Neural progenitor cell (in vitro differentiated cells): Measurements from ENCODE around the gene SHKBP1. TPM values are rescaled to one million over a fixed set of nuclear protein-coding genes. Genes with fewer than 3 reads are reported as not detected.

ENCODE experiments used
- DNase-seq: peaks from one replicate; pipeline ENCODE4 v3.0.0-alpha.2; 2016; ENCODE audit warnings: low spot score
- H2AFZ ChIP-seq: fragments of 200-600 bp; sonication (generic); replicated peaks from 2 replicates; pipeline ENCODE4 v1.6.1; 2016; ENCODE audit warnings: antibody characterized with exemption
- H3F3A ChIP-seq: fragments of 200-600 bp; sonication (generic); 2 replicates; pipeline ENCODE4 v1.6.1; 2016; ENCODE audit warnings: antibody characterized with exemption, low read depth
- H3K27ac ChIP-seq: fragments of 200-600 bp; sonication (generic); 2 replicates; pipeline ENCODE4 v1.5.1; 2016; ENCODE audit warnings: mild to moderate bottlenecking
- H3K27me3 ChIP-seq: fragments of 200-600 bp; sonication (generic); 2 replicates; pipeline ENCODE4 v1.6.1; 2016; ENCODE audit warnings: mild to moderate bottlenecking, moderate library complexity
- H3K36me3 ChIP-seq: fragments of 200-600 bp; sonication (generic); 2 replicates; pipeline ENCODE4 v1.5.1; 2016
- H3K4me1 ChIP-seq: fragments of 200-600 bp; sonication (generic); 2 replicates; pipeline ENCODE4 v1.6.1; 2016; ENCODE audit warnings: mixed run types
- H3K4me2 ChIP-seq: fragments of 200-600 bp; sonication (generic); 2 replicates; pipeline ENCODE4 v1.6.1; 2016
- H3K4me3 ChIP-seq: fragments of 200-600 bp; sonication (generic); 2 replicates; pipeline ENCODE4 v1.5.1; 2016
- H3K79me2 ChIP-seq: fragments of 200-600 bp; sonication (generic); 2 replicates; pipeline ENCODE4 v1.6.1; 2016; ENCODE audit warnings: low read depth
- H3K9ac ChIP-seq: fragments of 200-600 bp; sonication (generic); 2 replicates; pipeline ENCODE4 v1.6.1; 2016
- H3K9me3 ChIP-seq: fragments of 200-600 bp; sonication (generic); 2 replicates; pipeline ENCODE4 v1.5.1; 2016; ENCODE audit warnings: low read depth
- H4K20me1 ChIP-seq: fragments of 200-600 bp; sonication (generic); 2 replicates; pipeline ENCODE4 v1.6.1; 2016; ENCODE audit warnings: low read depth
- H3K27ac Mint-ChIP-seq: 3 replicates; pipeline ENCODE4 v1.8.0; 2021; ENCODE audit warnings: mixed read lengths
- H3K27me3 Mint-ChIP-seq: 2 replicates; pipeline ENCODE4 v1.8.0; 2022; ENCODE audit warnings: low read depth, mild to moderate bottlenecking, inconsistent platforms, moderate library complexity, mixed read lengths; ENCODE audit not compliant: insufficient read depth
- H3K36me3 Mint-ChIP-seq: 3 replicates; pipeline ENCODE4 v1.8.0; 2021; ENCODE audit warnings: mixed read lengths
- H3K4me1 Mint-ChIP-seq: 3 replicates; pipeline ENCODE4 v1.8.0; 2021; ENCODE audit warnings: mixed read lengths
- H3K4me3 Mint-ChIP-seq: 3 replicates; pipeline ENCODE4 v1.8.0; 2021; ENCODE audit warnings: mild to moderate bottlenecking, moderate library complexity, mixed read lengths
- H3K9me3 Mint-ChIP-seq: 3 replicates; pipeline ENCODE4 v1.8.0; 2020; ENCODE audit warnings: mixed read lengths
- EZH2 ChIP-seq: fragments of 200-600 bp; sonication (generic); IDR thresholded peaks from 2 replicates; pipeline ENCODE4 v1.6.1; 2017; ENCODE audit warnings: antibody characterized with exemption, mild to moderate bottlenecking, moderate library complexity
- EZH2phosphoT487 ChIP-seq: fragments of 200-600 bp; sonication (generic); IDR thresholded peaks from 2 replicates; pipeline ENCODE4 v1.6.1; 2017; ENCODE audit warnings: antibody characterized with exemption
- total RNA-seq: library from RNA; depleted of rRNA; stranded (reverse); fragments of >200 nt; gene quantifications from 2 replicates; pipeline ENCODE4 v1.2.3, GENCODE V29; 2015; ENCODE audit warnings: low replicate concordance
- TF ChIP-seq, protein P1 (sequence below): fragments of 200-600 bp; sonication (generic); IDR thresholded peaks from 2 replicates; pipeline ENCODE4 v1.5.1; 2017; ENCODE audit warnings: antibody characterized with exemption, mild to moderate bottlenecking

SHKBP1 gene
- total RNA-seq, 1 donor from 2014 or later: 20.6 TPM

DNA sequence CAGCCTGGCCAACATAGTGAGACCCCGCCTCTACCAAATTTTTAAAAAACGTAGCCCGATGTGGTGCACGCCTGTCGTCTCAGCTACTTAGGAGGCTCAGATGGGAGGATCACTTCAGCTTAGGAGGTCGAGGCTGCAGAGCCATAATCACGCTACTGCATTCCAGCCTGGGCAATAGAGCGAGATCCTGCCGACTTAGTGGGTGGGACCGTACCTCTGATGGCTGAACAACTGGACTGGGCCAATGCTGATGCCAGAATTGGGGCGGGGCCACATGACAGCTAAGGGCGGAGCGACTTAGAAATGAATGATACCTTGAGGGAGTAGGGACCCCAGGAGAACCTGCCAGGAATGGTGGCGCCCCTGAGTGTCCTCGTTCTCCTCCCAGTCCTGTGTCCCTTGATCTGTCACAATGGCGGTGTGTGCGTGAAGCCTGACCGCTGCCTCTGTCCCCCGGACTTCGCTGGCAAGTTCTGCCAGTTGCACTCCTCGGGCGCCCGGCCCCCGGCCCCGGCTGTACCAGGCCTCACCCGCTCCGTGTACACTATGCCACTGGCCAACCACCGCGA is 28.1 kb downstream of the SHKBP1 start:
- Mint-ChIP-seq H3K4me3 (peak overlapping the region; percentile 72), H3K27me3 (peaks cover 32% of the 10 kb centered on the region), H3K36me3 (peaks cover 18% of the 10 kb centered on the region), H3K4me1 (peaks cover 50% of the 10 kb centered on the region), H3K9me3 (no peaks in the 10 kb centered on the region), H3K27ac (no peak overlapping the region)
- no peaks in the 10 kb centered on the region for H3K36me3 ChIP-seq
- H3K27ac ChIP-seq: no peak overlapping the region
- no peaks in the 10 kb centered on the region for H3K79me2 ChIP-seq
- no peak for TF ChIP-seq EZH2
- TF ChIP-seq EZH2phosphoT487: no peak
- TF ChIP-seq, protein P1, sequence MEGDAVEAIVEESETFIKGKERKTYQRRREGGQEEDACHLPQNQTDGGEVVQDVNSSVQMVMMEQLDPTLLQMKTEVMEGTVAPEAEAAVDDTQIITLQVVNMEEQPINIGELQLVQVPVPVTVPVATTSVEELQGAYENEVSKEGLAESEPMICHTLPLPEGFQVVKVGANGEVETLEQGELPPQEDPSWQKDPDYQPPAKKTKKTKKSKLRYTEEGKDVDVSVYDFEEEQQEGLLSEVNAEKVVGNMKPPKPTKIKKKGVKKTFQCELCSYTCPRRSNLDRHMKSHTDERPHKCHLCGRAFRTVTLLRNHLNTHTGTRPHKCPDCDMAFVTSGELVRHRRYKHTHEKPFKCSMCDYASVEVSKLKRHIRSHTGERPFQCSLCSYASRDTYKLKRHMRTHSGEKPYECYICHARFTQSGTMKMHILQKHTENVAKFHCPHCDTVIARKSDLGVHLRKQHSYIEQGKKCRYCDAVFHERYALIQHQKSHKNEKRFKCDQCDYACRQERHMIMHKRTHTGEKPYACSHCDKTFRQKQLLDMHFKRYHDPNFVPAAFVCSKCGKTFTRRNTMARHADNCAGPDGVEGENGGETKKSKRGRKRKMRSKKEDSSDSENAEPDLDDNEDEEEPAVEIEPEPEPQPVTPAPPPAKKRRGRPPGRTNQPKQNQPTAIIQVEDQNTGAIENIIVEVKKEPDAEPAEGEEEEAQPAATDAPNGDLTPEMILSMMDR: no peak
- H3K27me3 ChIP-seq: peaks cover 84% of the 10 kb centered on the region
- H3K9me3 ChIP-seq: no peaks in the 10 kb centered on the region
- peaks cover 47% of the 10 kb centered on the region for H3F3A ChIP-seq
- no peak overlapping the region for H3K9ac ChIP-seq
- H3K4me2 ChIP-seq: peak overlapping the region; percentile 90
- peak overlapping the region; percentile 49 for H3K4me3 ChIP-seq
- H2AFZ ChIP-seq: no peak overlapping the region
- peaks cover 50% of the 10 kb centered on the region for H4K20me1 ChIP-seq
- H3K4me1 ChIP-seq: peaks cover 41% of the 10 kb centered on the region
- DNase-seq: peak; percentile 34

DNA sequence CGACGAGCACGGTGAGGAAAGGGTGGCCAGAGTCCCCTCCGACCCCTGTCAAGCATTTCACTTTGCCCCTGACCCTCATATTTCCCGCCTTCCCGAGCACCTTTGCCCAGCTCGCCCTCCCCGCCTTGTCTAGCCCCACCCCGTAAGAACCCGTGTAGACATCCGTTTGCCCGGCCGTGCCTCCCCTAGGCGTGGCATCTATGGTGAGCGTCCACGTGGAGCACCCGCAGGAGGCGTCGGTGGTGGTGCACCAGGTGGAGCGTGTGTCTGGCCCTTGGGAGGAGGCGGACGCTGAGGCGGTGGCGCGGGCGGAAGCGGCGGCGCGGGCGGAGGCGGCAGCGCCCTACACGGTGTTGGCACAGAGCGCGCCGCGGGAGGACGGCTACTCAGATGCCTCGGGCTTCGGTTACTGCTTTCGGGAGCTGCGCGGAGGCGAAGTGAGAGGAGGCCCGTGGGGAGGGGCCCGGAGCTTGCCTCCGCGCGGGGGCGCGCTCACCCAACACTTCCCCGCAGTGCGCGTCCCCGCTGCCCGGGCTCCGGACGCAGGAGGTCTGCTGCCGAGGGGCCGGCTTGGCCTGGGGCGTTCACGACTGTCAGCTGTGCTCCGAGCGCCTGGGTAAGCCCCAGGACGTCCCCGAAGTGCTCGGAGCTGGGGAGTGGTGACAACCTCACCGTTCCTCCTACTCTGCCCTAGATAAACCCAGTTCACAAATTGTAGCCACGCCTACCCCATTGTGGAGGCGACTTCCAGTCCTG is 28.7 kb downstream of the SHKBP1 start:
- H3F3A ChIP-seq: peaks cover 45% of the 10 kb centered on the region
- H4K20me1 ChIP-seq: peaks cover 44% of the 10 kb centered on the region
- no peak overlapping the region for H3K27ac ChIP-seq
- no peaks in the 10 kb centered on the region for H3K79me2 ChIP-seq
- peaks cover 84% of the 10 kb centered on the region for H3K27me3 ChIP-seq
- peak overlapping the region; percentile 49 for H3K4me3 ChIP-seq
- peaks cover 37% of the 10 kb centered on the region for H3K4me1 ChIP-seq
- Mint-ChIP-seq H3K27me3 (peaks cover 35% of the 10 kb centered on the region), H3K36me3 (peaks cover 18% of the 10 kb centered on the region), H3K4me1 (peaks cover 52% of the 10 kb centered on the region), H3K27ac (peak overlapping the region; percentile 35), H3K4me3 (peak overlapping the region; percentile 82), H3K9me3 (no peaks in the 10 kb centered on the region)
- H3K36me3 ChIP-seq: no peaks in the 10 kb centered on the region
- TF ChIP-seq, protein P1: peak; percentile 9
- TF ChIP-seq EZH2phosphoT487 (peak; percentile 2), EZH2 (no peak)
- peak overlapping the region; percentile 90 for H3K4me2 ChIP-seq
- H3K9me3 ChIP-seq: no peaks in the 10 kb centered on the region
- DNase-seq: peak; percentile 79
- no peak overlapping the region for H3K9ac ChIP-seq
- no peak overlapping the region for H2AFZ ChIP-seq

DNA sequence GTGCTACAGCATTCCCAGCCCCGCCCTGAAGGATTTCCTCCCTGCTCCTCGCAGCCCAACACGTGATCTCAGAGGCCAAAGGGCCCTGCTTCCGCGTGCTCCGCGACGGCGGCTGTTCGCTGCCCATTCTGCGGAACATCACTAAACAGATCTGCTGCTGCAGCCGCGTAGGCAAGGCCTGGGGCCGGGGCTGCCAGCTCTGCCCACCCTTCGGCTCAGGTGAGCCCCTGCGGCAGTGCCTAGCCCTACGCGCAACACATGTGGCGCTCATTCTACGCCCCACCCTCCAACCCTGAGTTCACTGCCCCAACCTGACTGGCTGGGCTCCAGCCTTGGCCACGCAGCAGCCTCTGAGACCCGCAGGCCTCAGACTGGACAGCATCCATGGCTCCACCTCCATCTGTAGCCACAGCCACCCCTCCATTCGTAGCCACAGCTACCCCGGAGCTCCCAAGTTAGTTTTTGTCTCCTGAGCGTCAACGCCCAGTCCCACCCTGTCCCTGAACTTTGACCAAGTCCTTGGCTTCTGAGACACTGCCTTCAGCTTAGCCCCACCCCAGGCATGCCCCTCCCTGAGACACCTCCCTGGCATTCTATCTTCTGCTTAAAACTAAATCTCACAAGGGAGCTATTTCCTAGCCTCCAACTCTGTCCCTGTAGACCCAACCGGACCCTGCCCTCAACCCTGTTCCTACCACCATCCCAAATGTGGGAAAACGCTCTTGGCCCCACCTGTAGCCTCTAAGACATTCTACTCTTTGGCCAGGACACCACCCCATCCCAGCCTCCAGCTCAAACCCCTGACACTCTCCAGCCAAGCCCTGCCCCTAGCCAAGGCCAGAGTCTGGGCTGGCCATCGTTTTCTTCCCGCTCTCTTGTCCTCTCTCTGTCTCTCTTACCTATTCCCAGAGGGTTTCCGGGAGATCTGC is 30.9 kb downstream of the SHKBP1 start:
- Histone ChIP-seq H4K20me1 (peaks cover 46% of the 10 kb centered on the region), H3K27me3 (peaks cover 85% of the 10 kb centered on the region)
- peak; percentile 32 for DNase-seq

More for the DNA sequence above, 30.9 kb downstream of the SHKBP1 start:
- H3K4me2 ChIP-seq: no peak overlapping the region
- H3K9ac ChIP-seq: no peak overlapping the region
- H3K27ac ChIP-seq: no peak overlapping the region
- no peak overlapping the region for H3K4me3 ChIP-seq
- peaks cover 52% of the 10 kb centered on the region for H3F3A ChIP-seq
- Mint-ChIP-seq H3K27me3 (peaks cover 47% of the 10 kb centered on the region), H3K9me3 (peaks cover 5% of the 10 kb centered on the region), H3K4me1 (peaks cover 44% of the 10 kb centered on the region), H3K27ac (no peak overlapping the region), H3K4me3 (no peak overlapping the region), H3K36me3 (peaks cover 28% of the 10 kb centered on the region)
- peaks cover 24% of the 10 kb centered on the region for H3K4me1 ChIP-seq
- no peaks in the 10 kb centered on the region for H3K9me3 ChIP-seq
- TF ChIP-seq EZH2phosphoT487 (no peak), EZH2 (no peak)
- TF ChIP-seq, protein P1: no peak
- no peaks in the 10 kb centered on the region for H3K36me3 ChIP-seq
- H2AFZ ChIP-seq: no peak overlapping the region
- H3K79me2 ChIP-seq: no peaks in the 10 kb centered on the region
